ENCODE measurements around the gene NXPH2. TPM values are rescaled to one million over a fixed set of nuclear protein-coding genes. Genes with fewer than 3 reads are reported as not detected.

Gene NXPH2
- total RNA-seq, 2 experiments from 2014 or later, result not detected

GRCh38 chr2:138670734-138671133, 109.5 kb downstream of the NXPH2 start:
- intact Hi-C loops (cut with DNase I, micrococcal nuclease), result no loop called here
- ATAC-seq (ENCODE audit: poor library complexity) (no peak), DNase-seq (no peak)
- H3K27ac Mint-ChIP-seq, result no peak overlapping the region
- H3K9me3 Mint-ChIP-seq, result no peaks in the 10 kb centered on the region
- POLR2A ChIA-PET, result no interaction called here
- H3K9me3 ChIP-seq (ENCODE audit: control insufficient read depth in 1 of 2, insufficient read depth in 1 of 2, low read length in 2 of 2), result no peaks in the 10 kb centered on the region
- no peak for TF ChIP-seq CTCF (IDR thresholded peaks at IDR 0.05)
- H3K4me1 Mint-ChIP-seq (ENCODE audit: low read depth), result no peaks in the 10 kb centered on the region
- no peak overlapping the region for H3K27ac ChIP-seq (ENCODE audit: low read depth in 1 of 2, low read length in 2 of 2)
- no peaks in the 10 kb centered on the region for H3K27me3 ChIP-seq (ENCODE audit: control insufficient read depth in 1 of 2, insufficient read depth in 2 of 2, low read length in 2 of 2)
- H3K4me3 Mint-ChIP-seq, result no peak overlapping the region
- no peaks in the 10 kb centered on the region for H3K27me3 Mint-ChIP-seq
- no peak overlapping the region for H3K4me3 ChIP-seq (ENCODE audit: low read length)
- H3K36me3 ChIP-seq (ENCODE audit: insufficient read depth, low read length), result no peaks in the 10 kb centered on the region
- CTCF ChIA-PET, result no interaction called here
- no peaks in the 10 kb centered on the region for H3K36me3 Mint-ChIP-seq (ENCODE audit: low read depth)
- no peaks in the 10 kb centered on the region for H3K4me1 ChIP-seq (ENCODE audit: insufficient read depth, low read length)

GRCh38 chr2:138665937-138666336, 114.3 kb downstream of the NXPH2 start:
- H3K4me1 ChIP-seq (ENCODE audit: insufficient read depth, low read length), result no peaks in the 10 kb centered on the region
- peaks cover 0 to 2% of the 10 kb centered on the region in 2 experiments for H3K27me3 ChIP-seq (ENCODE audit: control insufficient read depth in 1 of 2, insufficient read depth in 2 of 2, low read length in 2 of 2)
- no peak overlapping the region for H3K4me3 Mint-ChIP-seq
- H3K9me3 ChIP-seq (ENCODE audit: control insufficient read depth in 1 of 2, insufficient read depth in 1 of 2, low read length in 2 of 2), result no peaks in the 10 kb centered on the region
- H3K27ac Mint-ChIP-seq, result no peak overlapping the region
- H3K9me3 Mint-ChIP-seq, result no peaks in the 10 kb centered on the region
- TF ChIP-seq CTCF (IDR thresholded peaks at IDR 0.05), result no peak
- H3K4me3 ChIP-seq (ENCODE audit: low read length), result no peak overlapping the region
- no peaks in the 10 kb centered on the region for H3K36me3 ChIP-seq (ENCODE audit: insufficient read depth, low read length)
- ChIA-PET POLR2A (no interaction called here), CTCF (interaction anchor here (0.9 kb wide), 1 partner anchor 10 kb away, joined by 3 read pairs; no protein-coding TSS in a partner anchor)
- H3K4me1 Mint-ChIP-seq (ENCODE audit: low read depth), result no peaks in the 10 kb centered on the region
- no peak overlapping the region for H3K27ac ChIP-seq (ENCODE audit: low read depth in 1 of 2, low read length in 2 of 2)
- intact Hi-C loops (cut with DNase I, micrococcal nuclease), result no loop called here
- no peak for DNase-seq
- no peaks in the 10 kb centered on the region for H3K36me3 Mint-ChIP-seq (ENCODE audit: low read depth)
- no peak for ATAC-seq (ENCODE audit: poor library complexity)
- H3K27me3 Mint-ChIP-seq, result peaks cover 7% of the 10 kb centered on the region

GRCh38 chr2:138658187-138658894, 121.8 kb downstream of the NXPH2 start:
- Histone ChIP-seq H3K27ac (ENCODE audit: low read depth in 1 of 2, low read length in 2 of 2) (no peak overlapping the region), H3K4me1 (ENCODE audit: insufficient read depth, low read length) (no peaks in the 10 kb centered on the region), H3K9me3 (ENCODE audit: control insufficient read depth in 1 of 2, insufficient read depth in 1 of 2, low read length in 2 of 2) (no peaks in the 10 kb centered on the region), H3K27me3 (ENCODE audit: control insufficient read depth in 1 of 2, insufficient read depth in 2 of 2, low read length in 2 of 2) (no peaks in the 10 kb centered on the region), H3K36me3 (ENCODE audit: insufficient read depth, low read length) (no peaks in the 10 kb centered on the region), H3K4me3 (ENCODE audit: low read length) (no peak overlapping the region)
- Mint-ChIP-seq H3K4me1 (ENCODE audit: low read depth) (no peaks in the 10 kb centered on the region), H3K4me3 (no peak overlapping the region), H3K9me3 (no peaks in the 10 kb centered on the region), H3K36me3 (ENCODE audit: low read depth) (no peaks in the 10 kb centered on the region), H3K27ac (no peak overlapping the region), H3K27me3 (peaks cover 12% of the 10 kb centered on the region)
- ChIA-PET CTCF (no interaction called here), POLR2A (no interaction called here)
- DNase-seq (no peak), ATAC-seq (ENCODE audit: poor library complexity) (no peak)
- intact Hi-C loops (cut with DNase I, micrococcal nuclease), result no loop called here
- no peak for TF ChIP-seq CTCF (IDR thresholded peaks at IDR 0.05)
